Measurements from ENCODE around the gene CCNQ. TPM values are rescaled to one million over a fixed set of nuclear protein-coding genes. Genes with fewer than 3 reads are reported as not detected.

Gene CCNQ
- total RNA-seq, 2 experiments from 2014 or later: 12.0 to 29.7 TPM

GRCh38 chrX:153626863-153627674 lies 28.1 kb upstream of the CCNQ start:
- DNase-seq (ENCODE audit: low spot score): no peak
- no peaks in the 10 kb centered on the region for H3K9me3 ChIP-seq (ENCODE audit: low read length)
- no TSS peak for BruUV-seq (replicated peaks)
- no peaks in the 10 kb centered on the region for H4K20me1 ChIP-seq (ENCODE audit: insufficient read depth, low read length)
- TF ChIP-seq CTCF (conservative IDR thresholded peaks at IDR 0.05; ENCODE audit: low read length) (no peak), EZH2phosphoT487 (IDR thresholded peaks at IDR 0.05; ENCODE audit: borderline replicate concordance, low read depth, low read length) (no peak)
- H3K27ac ChIP-seq (ENCODE audit: low read depth, low read length, poor library complexity, severe bottlenecking): no peak overlapping the region
- H3K4me3 ChIP-seq (ENCODE audit: low read depth, low read length, poor library complexity, severe bottlenecking): no peak overlapping the region
- no peaks in the 10 kb centered on the region for H3K9me2 ChIP-seq (ENCODE audit: insufficient read depth, low read length)
- no peaks in the 10 kb centered on the region for H3K4me1 ChIP-seq (ENCODE audit: insufficient read depth, low read length, poor library complexity, severe bottlenecking)
- no peaks in the 10 kb centered on the region for H3K79me2 ChIP-seq (ENCODE audit: insufficient read depth, low read depth, low read length)
- H3K36me3 ChIP-seq (ENCODE audit: insufficient read depth, low read length): no peaks in the 10 kb centered on the region
- CTCF ChIA-PET (ENCODE audit: unreplicated experiment): no interaction called here
- no peak overlapping the region for H2AFZ ChIP-seq (ENCODE audit: low read length)
- H3K4me2 ChIP-seq (ENCODE audit: low read length): no peak overlapping the region
- POLR2A ChIA-PET: no interaction called here
- intact Hi-C loops (cut with micrococcal nuclease; ENCODE audit: unreplicated experiment): no loop called here

- Histone ChIP-seq H3K4me1 (ENCODE audit: insufficient read depth, low read length, poor library complexity, severe bottlenecking) (no peaks in the 10 kb centered on the region), H2AFZ (ENCODE audit: low read length) (no peak overlapping the region), H3K36me3 (ENCODE audit: insufficient read depth, low read length) (no peaks in the 10 kb centered on the region), H3K79me2 (ENCODE audit: insufficient read depth, low read depth, low read length) (no peaks in the 10 kb centered on the region), H3K27ac (ENCODE audit: low read depth, low read length, poor library complexity, severe bottlenecking) (no peak overlapping the region), H3K4me3 (ENCODE audit: low read depth, low read length, poor library complexity, severe bottlenecking) (no peak overlapping the region), H3K4me2 (ENCODE audit: low read length) (no peak overlapping the region), H3K9me2 (ENCODE audit: insufficient read depth, low read length) (no peaks in the 10 kb centered on the region), H4K20me1 (ENCODE audit: insufficient read depth, low read length) (no peaks in the 10 kb centered on the region), H3K9me3 (ENCODE audit: low read length) (no peaks in the 10 kb centered on the region)
- no TSS peak for BruUV-seq (replicated peaks)
- TF ChIP-seq CTCF (conservative IDR thresholded peaks at IDR 0.05; ENCODE audit: low read length) (no peak), EZH2phosphoT487 (IDR thresholded peaks at IDR 0.05; ENCODE audit: borderline replicate concordance, low read depth, low read length) (no peak)
- ChIA-PET POLR2A (no interaction called here), CTCF (ENCODE audit: unreplicated experiment) (no interaction called here)
- intact Hi-C loops (cut with micrococcal nuclease; ENCODE audit: unreplicated experiment): no loop called here
- DNase-seq (ENCODE audit: low spot score): no peak
These were observed 27.2 kb upstream of the CCNQ start for GRCh38 chrX:153626025-153626633.

Measured in OCI-LY7 (cell line).